Activated T-cell treated with anti-CD3 and anti-CD28 coated beads, Interleukin-2, amount 50 U/mL, for 72 hours (primary cell): ENCODE measurements around the gene SBNO1. TPM values are rescaled to one million over a fixed set of nuclear protein-coding genes. Genes with fewer than 3 reads are reported as not detected.
"Not testable (repeated sequence)": the region's sequence is repeated elsewhere in the genome, so short reads cannot be mapped to it uniquely, and the experiment has no call there.

Experiments
- ATAC-seq, 2 donors: fragments of 150-1000 bp; cut with Tn5 transposase; replicated peaks in 1 of 2; 2 replicates each; pipeline ENCODE4 v1.10.0; 2021; ENCODE audit warnings: moderate library complexity in 2 of 2, mild to moderate bottlenecking in 1 of 2
- DNase-seq, 2 donors: peaks; one replicate each; pipeline ENCODE4 v3.0.0; 2021 to 2022; ENCODE audit warnings: mixed read lengths in 1 of 2
- H3K27ac Mint-ChIP-seq: one replicate; pipeline ENCODE4 v1.8.0; 2022; ENCODE audit warnings: mild to moderate bottlenecking, moderate library complexity, mixed read lengths
- H3K27me3 Mint-ChIP-seq: one replicate; pipeline ENCODE4 v1.8.0; 2022; ENCODE audit warnings: low read depth, mixed read lengths
- H3K36me3 Mint-ChIP-seq, 2 donors: one replicate each; pipeline ENCODE4 v1.8.0; 2022; ENCODE audit warnings: mixed read lengths in 2 of 2, mild to moderate bottlenecking in 1 of 2; ENCODE audit not compliant: insufficient read depth in 2 of 2
- H3K4me1 Mint-ChIP-seq: one replicate; pipeline ENCODE4 v1.8.0; 2022; ENCODE audit warnings: low read depth, mixed read lengths
- H3K4me3 Mint-ChIP-seq, 2 donors: one replicate each; pipeline ENCODE4 v1.8.0; 2022; ENCODE audit warnings: mild to moderate bottlenecking in 2 of 2, mixed read lengths in 2 of 2, moderate library complexity in 2 of 2
- H3K9me3 Mint-ChIP-seq, 2 donors: one replicate each; pipeline ENCODE4 v1.8.0; 2022; ENCODE audit warnings: mixed read lengths in 2 of 2
- total RNA-seq, 2 donors: library from RNA; stranded (reverse); gene quantifications; one replicate each; pipeline ENCODE4 v1.2.3, GENCODE V29; 2022

SBNO1 gene
- total RNA-seq, 2 donors from 2014 or later: 38.5 to 41.6 TPM

DNA sequence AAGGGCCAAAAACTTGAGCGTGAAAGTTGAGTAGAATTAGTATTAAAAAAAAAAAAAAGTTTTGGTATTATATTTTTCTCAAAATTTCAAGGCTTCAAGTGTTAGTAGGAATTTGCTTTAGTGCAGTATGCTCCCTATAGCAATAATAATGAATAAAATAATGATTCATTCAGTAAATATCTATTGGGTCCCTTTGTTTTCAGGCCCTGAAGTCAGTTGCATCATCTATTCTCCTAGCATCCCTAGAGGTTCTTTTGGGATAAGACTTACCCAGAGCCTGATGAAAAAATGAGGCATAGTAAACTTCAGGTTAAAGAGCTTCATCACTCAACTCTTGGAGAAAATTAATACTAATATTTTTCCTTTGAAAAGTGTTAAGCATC lies 20.3 kb upstream of the SBNO1 start:
- Mint-ChIP-seq H3K9me3 (no peaks in the 10 kb centered on the region), H3K4me3 (peak overlapping the region; percentile 97 to 98), H3K36me3 (peaks cover 2% of the 10 kb centered on the region in 2 donors), H3K27ac (no peak overlapping the region), H3K4me1 (peaks cover 26% of the 10 kb centered on the region), H3K27me3 (no peaks in the 10 kb centered on the region)
- no peak for ATAC-seq
- no peak for DNase-seq

DNA sequence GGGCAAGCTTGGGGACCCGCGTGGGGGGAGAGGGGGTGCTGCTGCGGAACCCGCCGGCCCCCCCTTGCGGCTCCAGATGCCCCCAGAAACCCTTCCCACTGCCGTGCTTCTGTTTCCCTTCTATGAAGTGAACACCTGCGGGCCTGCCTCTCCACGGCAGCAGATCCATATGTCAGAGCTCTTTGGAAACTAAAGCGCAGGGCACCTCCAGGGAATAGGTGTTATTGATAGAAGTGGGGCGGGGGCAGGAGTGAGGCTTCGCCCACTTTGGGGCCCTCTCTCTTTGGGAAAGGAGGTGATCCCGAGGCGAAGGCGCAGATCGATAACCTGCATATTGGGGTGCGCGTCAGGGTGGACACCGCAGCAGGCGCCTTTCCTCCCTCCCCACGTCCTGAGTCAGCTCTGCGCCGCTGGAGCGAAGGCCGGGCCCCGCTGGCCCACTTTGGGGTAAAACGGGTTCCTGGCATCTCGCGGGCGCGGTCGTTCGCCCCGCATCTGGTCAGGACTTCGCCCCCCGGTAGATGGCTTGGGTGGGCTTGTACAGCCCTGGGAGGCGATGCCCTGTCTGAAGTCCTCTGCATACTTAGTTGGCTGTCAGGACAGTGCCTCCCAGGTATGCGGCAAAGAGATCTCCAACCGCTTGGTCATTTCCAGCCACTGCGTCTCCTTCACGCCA lies 19.8 kb upstream of the SBNO1 start:
- peaks cover 23% of the 10 kb centered on the region for H3K4me1 Mint-ChIP-seq
- peaks cover 2% of the 10 kb centered on the region in 2 donors for H3K36me3 Mint-ChIP-seq
- H3K27ac Mint-ChIP-seq: no peak overlapping the region
- no peaks in the 10 kb centered on the region for H3K9me3 Mint-ChIP-seq
- DNase-seq (peak; percentile 47 to 52), ATAC-seq (peak in 1 of 2 donors; percentile 15)
- peak overlapping the region; percentile 97 to 98 for H3K4me3 Mint-ChIP-seq
- no peaks in the 10 kb centered on the region for H3K27me3 Mint-ChIP-seq

DNA sequence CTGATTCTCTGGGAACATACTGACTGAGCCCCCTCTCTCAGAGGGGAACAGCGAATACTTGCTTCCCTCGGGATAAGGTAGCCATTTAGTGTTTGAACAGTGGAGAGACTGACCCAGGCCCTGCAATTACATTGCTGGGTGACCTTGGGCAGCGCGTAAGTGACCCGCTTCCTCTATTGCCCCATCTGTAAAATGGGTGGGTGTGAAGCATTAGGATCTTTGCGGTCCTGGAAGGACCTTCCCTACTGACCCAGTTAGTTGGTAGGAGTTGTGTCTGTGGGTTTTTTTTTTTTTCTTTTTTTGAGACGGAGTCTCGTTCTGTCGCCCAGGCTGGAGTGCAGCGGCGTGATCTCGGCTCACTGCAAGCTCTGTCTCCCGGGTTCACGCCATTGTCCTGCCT lies 18.0 kb upstream of the SBNO1 start:
- H3K27ac Mint-ChIP-seq: peak overlapping the region; percentile 51
- H3K9me3 Mint-ChIP-seq: no peaks in the 10 kb centered on the region
- H3K4me1 Mint-ChIP-seq: peaks cover 16% of the 10 kb centered on the region

DNA sequence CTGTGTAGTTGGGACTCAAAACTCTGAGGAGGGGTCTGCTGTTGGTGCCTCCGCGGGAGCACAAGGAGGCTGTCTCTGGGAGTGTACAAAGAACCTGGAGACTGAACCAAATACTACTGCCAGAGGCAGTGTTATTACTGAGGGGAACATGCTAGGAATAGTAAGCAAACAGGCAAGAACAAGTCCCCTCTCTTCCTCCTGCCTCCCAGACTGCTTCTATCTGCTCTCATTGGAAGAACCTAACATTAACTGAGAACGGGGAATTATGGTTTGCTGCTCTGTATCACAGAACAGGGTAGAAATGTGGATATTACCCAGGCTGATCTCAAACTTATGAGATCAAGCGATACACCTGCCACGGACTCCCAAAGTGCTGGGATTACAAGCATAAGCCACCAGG lies 14.7 kb upstream of the SBNO1 start:
- peaks cover 2% of the 10 kb centered on the region in 2 donors for H3K36me3 Mint-ChIP-seq
- H3K27me3 Mint-ChIP-seq: no peaks in the 10 kb centered on the region
- peaks cover 5% of the 10 kb centered on the region for H3K4me1 Mint-ChIP-seq
- no peak overlapping the region for H3K27ac Mint-ChIP-seq
- H3K9me3 Mint-ChIP-seq: no peaks in the 10 kb centered on the region
- ATAC-seq: no peak
- H3K4me3 Mint-ChIP-seq: no peak overlapping the region
- DNase-seq: no peak

More for the DNA sequence above, 18.0 kb upstream of the SBNO1 start:
- no peak for ATAC-seq
- Mint-ChIP-seq H3K36me3 (peaks cover 2% of the 10 kb centered on the region in 2 donors), H3K27me3 (no peaks in the 10 kb centered on the region), H3K4me3 (peak overlapping the region; percentile 72 to 98)
- DNase-seq: no peak

DNA sequence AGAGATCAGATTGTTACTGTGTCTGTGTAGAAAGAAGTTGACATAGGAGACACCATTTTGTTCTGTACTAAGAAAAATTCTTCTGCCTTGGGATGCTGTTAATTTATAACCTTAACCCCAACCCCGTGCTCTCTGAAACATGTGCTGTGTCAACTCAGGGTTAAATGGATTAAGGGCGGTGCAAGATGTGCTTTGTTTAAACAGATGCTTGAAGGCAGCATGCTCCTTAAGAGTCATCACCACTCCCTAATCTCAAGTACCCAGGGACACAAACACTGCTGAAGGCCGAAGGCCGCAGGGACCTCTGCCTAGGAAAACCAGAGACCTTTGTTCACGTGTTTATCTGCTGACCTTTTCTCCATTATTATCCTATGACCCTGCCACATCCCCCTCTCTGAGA lies 7.8 kb upstream of the SBNO1 start:
- not testable (repeated sequence) for H3K36me3 Mint-ChIP-seq, H3K27me3 Mint-ChIP-seq, ATAC-seq, DNase-seq, H3K9me3 Mint-ChIP-seq, H3K4me3 Mint-ChIP-seq, H3K27ac Mint-ChIP-seq, H3K4me1 Mint-ChIP-seq

DNA sequence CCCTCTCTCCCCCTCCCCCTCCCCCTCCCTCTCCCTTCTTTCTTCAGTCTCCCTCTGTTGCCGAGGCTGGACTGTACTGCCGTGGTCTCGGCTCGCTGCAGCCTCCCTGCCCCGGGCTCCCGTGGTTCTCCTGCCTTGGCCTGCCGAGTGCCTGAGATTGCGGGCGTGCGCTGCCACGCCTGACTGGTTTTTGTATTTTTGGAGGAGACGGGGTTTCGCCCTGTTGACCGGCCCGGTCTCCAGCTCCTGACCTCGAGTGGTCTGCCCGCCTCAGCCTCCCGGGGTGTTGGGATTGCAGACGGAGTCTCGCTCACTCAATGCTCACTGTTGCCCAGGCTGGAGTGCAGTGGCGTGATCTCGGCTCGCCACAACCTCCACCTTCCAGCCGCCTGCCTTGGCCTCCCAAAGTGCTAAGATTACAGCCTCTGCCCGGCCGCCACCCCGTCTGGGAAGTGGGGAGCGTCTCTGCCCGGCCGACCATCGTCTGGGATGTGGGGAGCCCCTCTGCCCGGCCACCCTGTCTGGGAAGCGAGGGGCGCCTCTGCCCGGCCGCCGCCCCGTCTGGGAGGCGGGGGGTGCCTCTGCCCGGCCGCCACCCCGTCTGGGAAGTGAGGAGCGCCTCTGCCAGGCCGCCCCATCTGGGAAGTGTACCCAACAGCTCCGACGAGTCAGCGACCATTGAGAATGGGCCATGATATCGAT lies 7.2 kb upstream of the SBNO1 start:
- not testable (repeated sequence) for H3K4me1 Mint-ChIP-seq, DNase-seq, H3K27ac Mint-ChIP-seq, H3K27me3 Mint-ChIP-seq, H3K4me3 Mint-ChIP-seq, ATAC-seq, H3K9me3 Mint-ChIP-seq, H3K36me3 Mint-ChIP-seq

DNA sequence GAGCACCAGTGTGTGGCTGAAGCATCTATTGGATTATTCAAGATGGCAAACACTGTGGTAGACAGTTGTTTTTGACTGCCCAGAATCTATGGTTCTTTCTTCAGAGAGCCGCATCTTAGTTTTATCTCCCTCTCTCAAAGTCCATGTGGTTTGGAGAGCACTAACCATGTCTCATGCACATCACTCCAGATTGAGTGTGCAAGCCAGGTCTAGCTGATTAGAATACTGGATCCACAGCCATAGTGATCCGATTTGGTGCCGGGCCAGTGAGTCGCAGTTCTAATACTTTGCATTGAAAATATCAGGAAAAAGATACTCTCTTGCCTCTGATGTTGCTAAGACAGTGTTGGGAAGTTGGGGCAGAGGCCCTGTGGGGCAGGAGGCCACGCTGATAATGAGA lies 4.6 kb upstream of the SBNO1 start:
- Mint-ChIP-seq H3K36me3 (no peaks in the 10 kb centered on the region), H3K9me3 (no peaks in the 10 kb centered on the region), H3K27me3 (no peaks in the 10 kb centered on the region), H3K4me1 (peaks cover 18% of the 10 kb centered on the region), H3K27ac (no peak overlapping the region), H3K4me3 (no peak overlapping the region)
- ATAC-seq: no peak
- no peak for DNase-seq

DNA sequence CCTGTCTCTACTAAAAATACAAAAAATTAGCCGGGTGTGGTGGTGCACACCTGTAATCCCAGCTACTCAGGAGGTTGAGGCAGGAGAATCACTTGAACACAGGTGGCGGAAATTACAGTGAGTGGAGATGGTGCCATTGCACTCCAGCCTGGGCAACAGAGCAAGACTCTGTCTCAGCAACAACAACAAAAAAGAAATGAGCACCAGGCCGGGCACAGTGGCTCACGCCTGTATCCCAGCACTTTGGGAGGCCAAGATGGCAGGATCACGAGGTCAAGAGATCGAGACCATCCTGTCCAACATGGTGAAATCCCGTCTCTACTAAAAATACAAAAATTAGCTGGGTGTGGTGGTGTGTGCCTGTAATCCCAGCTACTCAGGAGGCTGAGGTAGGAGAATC lies 3.8 kb upstream of the SBNO1 start:
- not testable (repeated sequence) for ATAC-seq, H3K27ac Mint-ChIP-seq, H3K4me3 Mint-ChIP-seq, H3K36me3 Mint-ChIP-seq, H3K27me3 Mint-ChIP-seq, H3K9me3 Mint-ChIP-seq, DNase-seq
- peaks cover 21% of the 10 kb centered on the region for H3K4me1 Mint-ChIP-seq

DNA sequence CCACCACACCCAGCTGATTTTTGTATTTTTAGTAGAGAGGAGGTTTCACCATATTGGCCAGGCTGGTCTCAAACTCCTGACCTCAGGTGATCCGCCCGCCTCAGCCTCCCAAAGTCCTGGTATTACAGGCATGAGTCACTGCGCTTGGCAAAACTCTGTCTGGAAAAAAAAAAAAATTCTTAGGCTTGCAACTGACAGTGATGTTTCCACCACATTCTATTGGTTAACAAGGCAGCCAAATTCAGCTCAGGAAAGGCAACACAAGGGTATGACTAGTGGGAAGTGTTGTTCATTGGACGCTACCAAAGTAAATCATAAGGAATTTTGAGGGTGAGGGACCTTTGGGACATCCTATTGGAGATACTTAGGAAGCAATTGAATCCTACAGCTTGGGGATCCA lies 2.9 kb upstream of the SBNO1 start:
- DNase-seq: no peak
- H3K4me1 Mint-ChIP-seq: peaks cover 30% of the 10 kb centered on the region
- H3K36me3 Mint-ChIP-seq: peaks cover 0 to 5% of the 10 kb centered on the region in 2 donors
- H3K4me3 Mint-ChIP-seq: no peak overlapping the region
- no peaks in the 10 kb centered on the region for H3K9me3 Mint-ChIP-seq
- H3K27ac Mint-ChIP-seq: no peak overlapping the region
- no peaks in the 10 kb centered on the region for H3K27me3 Mint-ChIP-seq
- ATAC-seq: no peak

DNA sequence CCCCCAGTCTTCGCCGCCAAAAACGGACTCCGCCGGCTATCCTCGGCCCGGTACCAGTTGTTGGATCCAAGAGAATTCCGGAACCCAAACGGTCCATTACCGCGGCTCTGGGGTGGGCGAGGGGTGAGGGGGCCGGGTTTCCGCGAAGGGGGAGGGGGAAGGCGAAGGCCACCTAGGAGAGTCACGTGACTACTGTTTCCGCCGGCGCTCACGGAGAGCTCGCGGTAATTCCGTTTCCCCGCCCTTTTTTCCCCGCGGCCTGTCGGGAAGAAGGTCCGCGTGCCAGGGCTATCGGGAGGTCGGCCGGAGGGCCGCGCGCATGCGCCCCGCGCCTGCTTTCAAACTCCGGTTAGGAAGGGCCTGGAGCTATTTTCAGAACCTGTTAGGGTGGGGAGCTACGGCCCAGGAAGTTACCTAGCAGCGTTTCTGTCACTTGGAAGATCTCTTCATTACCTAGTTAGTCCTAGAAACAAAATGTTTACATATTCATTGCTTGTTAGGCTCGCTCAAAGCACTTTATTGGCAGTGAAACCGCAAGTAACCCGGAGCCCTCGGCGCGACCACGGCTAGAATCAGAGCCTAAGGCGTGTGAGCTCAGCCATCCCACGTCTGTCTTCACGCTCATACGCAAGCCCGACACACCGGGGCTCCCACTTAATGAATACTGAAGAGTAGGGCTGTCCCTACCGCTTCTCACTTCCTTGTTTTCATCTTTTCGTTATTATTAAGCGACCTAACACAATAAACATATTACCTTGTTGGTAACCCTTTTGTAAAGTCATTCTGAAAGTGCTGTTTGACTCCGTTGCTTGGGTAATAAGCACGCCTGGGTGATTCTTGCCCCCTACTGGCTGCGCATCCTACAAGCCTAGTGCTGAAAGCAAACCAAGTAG lies 624 bp upstream of the SBNO1 start:
- H3K27ac Mint-ChIP-seq: peak overlapping the region; percentile 97
- H3K36me3 Mint-ChIP-seq: peaks cover 0 to 5% of the 10 kb centered on the region in 2 donors
- peak overlapping the region; percentile 89 to 93 for H3K4me3 Mint-ChIP-seq
- no peaks in the 10 kb centered on the region for H3K27me3 Mint-ChIP-seq
- DNase-seq (peak; percentile 97 to 98), ATAC-seq (peak; percentile 81 to 83)
- peaks cover 31% of the 10 kb centered on the region for H3K4me1 Mint-ChIP-seq
- no peaks in the 10 kb centered on the region for H3K9me3 Mint-ChIP-seq

DNA sequence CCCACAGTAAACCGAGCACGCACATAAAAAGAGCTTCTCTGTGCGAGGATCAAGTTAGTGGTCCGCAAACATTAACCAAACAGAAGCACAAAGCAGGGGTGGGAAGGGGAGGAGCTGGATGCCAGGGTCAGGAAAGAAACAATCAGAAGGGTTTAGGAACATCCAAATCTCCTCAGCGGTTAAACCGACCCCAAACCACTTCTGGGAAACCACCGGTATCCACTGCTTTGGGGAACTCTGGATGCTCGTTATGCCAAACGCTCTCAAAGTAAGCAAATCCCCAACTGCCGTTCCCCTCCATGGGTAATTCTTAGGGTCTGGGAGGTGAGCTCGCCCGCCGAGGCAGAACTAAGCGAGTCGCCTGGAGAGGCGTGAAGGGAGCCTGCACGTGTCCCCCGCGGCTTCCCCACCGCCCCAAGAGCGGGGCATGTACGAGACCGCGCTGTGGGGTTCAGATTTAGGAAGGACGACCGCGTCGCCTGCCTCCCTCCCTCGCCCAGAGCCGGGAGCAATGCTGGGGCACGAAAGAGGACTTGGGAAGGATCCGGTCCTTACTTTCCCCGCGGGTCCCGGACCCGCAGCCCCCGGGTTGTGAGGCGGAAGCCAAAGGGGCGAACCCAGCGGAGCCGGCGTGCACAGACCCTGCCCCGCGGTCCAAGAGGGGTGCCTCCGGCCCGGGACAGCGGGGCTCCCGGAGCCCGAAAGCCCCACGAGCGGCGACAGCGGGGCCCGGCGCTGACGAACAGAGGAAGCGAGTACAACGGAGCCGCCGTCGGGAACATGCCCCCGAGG lies 711 bp downstream of the SBNO1 start:
- Mint-ChIP-seq H3K4me3 (peak overlapping the region; percentile 95 to 96), H3K27me3 (no peaks in the 10 kb centered on the region), H3K36me3 (peaks cover 0 to 5% of the 10 kb centered on the region in 2 donors), H3K9me3 (no peaks in the 10 kb centered on the region), H3K27ac (peak overlapping the region; percentile 86), H3K4me1 (peaks cover 36% of the 10 kb centered on the region)
- DNase-seq (peak; percentile 40 to 44), ATAC-seq (no peak)

DNA sequence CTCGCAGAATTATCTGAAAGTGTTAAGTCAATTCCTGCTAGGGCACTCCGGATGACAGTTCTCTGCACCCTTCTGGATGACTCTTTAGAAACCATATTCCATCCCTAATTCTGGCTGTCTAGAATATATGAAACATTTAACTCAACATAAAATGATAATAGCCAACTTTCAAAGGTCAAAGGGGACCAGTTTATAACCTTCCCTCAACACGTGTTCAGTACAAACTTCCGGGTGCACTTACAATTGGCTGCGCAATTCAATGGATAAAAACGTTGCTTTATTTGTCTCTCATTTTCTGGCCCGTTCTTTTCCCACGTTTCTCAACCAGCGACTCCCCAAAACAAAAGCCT lies 1.3 kb downstream of the SBNO1 start:
- Mint-ChIP-seq H3K27ac (peak overlapping the region; percentile 86), H3K36me3 (peaks cover 0 to 5% of the 10 kb centered on the region in 2 donors), H3K9me3 (no peaks in the 10 kb centered on the region), H3K27me3 (no peaks in the 10 kb centered on the region), H3K4me3 (peak overlapping the region; percentile 95 to 96), H3K4me1 (peaks cover 37% of the 10 kb centered on the region)
- DNase-seq (no peak), ATAC-seq (no peak)
